IMR-90 (cell line): ENCODE data around the gene ROBO3. TPM values are rescaled to one million over a fixed set of nuclear protein-coding genes. Genes with fewer than 3 reads are reported as not detected.

Experiments used
- ATAC-seq: fragments of 200-7000 bp; cut with Tn5 transposase; 2 replicates; pipeline ENCODE4 v1.9.1; 2020; ENCODE audit warnings: low read depth, mild to moderate bottlenecking, moderate library complexity
- BruUV-seq: library from RNA; stranded (reverse); fragments of 400-500 nt; replicated peaks from 2 replicates; lab custom pipeline; 2021; lab: Mats Ljungman, UMichigan
- CTCF ChIA-PET: fragments of 300-600 bp; formaldehyde crosslinking; extraction: SDS; loops from one replicate; lab custom pipeline; 2021; ENCODE audit warnings: antibody characterized with exemption; lab: Yijun Ruan, JAX
- POLR2A ChIA-PET: fragments of 300-600 bp; sonication (Branson Sonifier 250); formaldehyde crosslinking; loops from one replicate; lab custom pipeline; 2022; ENCODE audit warnings: antibody characterized with exemption; ENCODE audit not compliant: unreplicated experiment; lab: Charles Lee
- DNase-seq: peaks from one replicate; pipeline ENCODE4 v3.0.0; 2013
- H2AFZ ChIP-seq: replicated peaks from 2 replicates; pipeline ENCODE3; 2013; ENCODE audit warnings: low read length, mild to moderate bottlenecking; ENCODE audit not compliant: poor library complexity
- H2AK5ac ChIP-seq: 2 replicates; pipeline ENCODE4 v1.6.1; 2013; ENCODE audit warnings: low read depth, low read length, inconsistent platforms
- H2AK9ac ChIP-seq: replicated peaks from 2 replicates; pipeline ENCODE3; 2013; ENCODE audit warnings: mild to moderate bottlenecking, low read depth, low read length, moderate library complexity; ENCODE audit not compliant: poor library complexity
- H2BK120ac ChIP-seq: 2 replicates; pipeline ENCODE4 v1.6.1; 2013; ENCODE audit warnings: low read depth, low read length, inconsistent platforms
- H2BK15ac ChIP-seq: 3 replicates; pipeline ENCODE4 v1.6.1; 2013; ENCODE audit warnings: low read depth, low read length, inconsistent platforms
- H2BK20ac ChIP-seq: 2 replicates; pipeline ENCODE4 v1.6.1; 2013; ENCODE audit warnings: low read depth, mild to moderate bottlenecking, inconsistent platforms, low read length, moderate library complexity
- H2BK5ac ChIP-seq: 2 replicates; pipeline ENCODE4 v1.6.1; 2013; ENCODE audit warnings: mild to moderate bottlenecking, low read depth, low read length, inconsistent platforms; ENCODE audit not compliant: poor library complexity, severe bottlenecking
- H3K14ac ChIP-seq: replicated peaks from 2 replicates; pipeline ENCODE4 v1.6.1; 2013; ENCODE audit warnings: low read depth, low read length, inconsistent platforms
- H3K18ac ChIP-seq: 2 replicates; pipeline ENCODE4 v1.6.1; 2013; ENCODE audit warnings: low read depth, low read length, control low read depth
- H3K23ac ChIP-seq: 2 replicates; pipeline ENCODE4 v1.6.1; 2013; ENCODE audit warnings: low read depth, low read length, inconsistent platforms
- H3K27ac ChIP-seq: 2 replicates; pipeline ENCODE4 v1.5.1; 2013; ENCODE audit warnings: mild to moderate bottlenecking, control low read depth, low read length; ENCODE audit not compliant: insufficient read depth
- H3K27me3 ChIP-seq: 2 replicates; pipeline ENCODE4 v1.6.1; 2013; ENCODE audit warnings: low read length; ENCODE audit not compliant: control insufficient read depth, insufficient read depth
- H3K36me3 ChIP-seq: 2 replicates; pipeline ENCODE4 v1.6.1; 2013; ENCODE audit warnings: low read length, mixed read lengths; ENCODE audit not compliant: control insufficient read depth, insufficient read depth
- H3K4ac ChIP-seq: 2 replicates; pipeline ENCODE4 v1.6.1; 2013; ENCODE audit warnings: low read depth, low read length, inconsistent platforms
- H3K4me1 ChIP-seq: 2 replicates; pipeline ENCODE4 v1.6.1; 2013; ENCODE audit warnings: low read length, mixed read lengths; ENCODE audit not compliant: control insufficient read depth, insufficient read depth
- H3K4me2 ChIP-seq: 2 replicates; pipeline ENCODE4 v1.6.1; 2013; ENCODE audit warnings: low read depth, mild to moderate bottlenecking, control low read depth, low read length, moderate library complexity
- H3K4me3 ChIP-seq: 2 replicates; pipeline ENCODE4 v1.5.1; 2013; ENCODE audit warnings: low read depth, mild to moderate bottlenecking, control low read depth, low read length, moderate library complexity; ENCODE audit not compliant: insufficient read depth
- H3K56ac ChIP-seq: 2 replicates; pipeline ENCODE4 v1.6.1; 2013; ENCODE audit warnings: low read length, inconsistent platforms; ENCODE audit not compliant: insufficient read depth; ENCODE audit errors: extremely low read depth
- H3K79me1 ChIP-seq, 2 experiments: 2 replicates each; pipeline ENCODE4 v1.6.1; 2013; ENCODE audit warnings: low read length in 2 of 2, inconsistent platforms in 1 of 2, low read depth in 1 of 2
- H3K9ac ChIP-seq: 2 replicates; pipeline ENCODE4 v1.6.1; 2013; ENCODE audit warnings: low read depth, low read length, control low read depth
- H3K9me1 ChIP-seq: 2 replicates; pipeline ENCODE4 v1.6.1; 2013; ENCODE audit warnings: low read length, inconsistent platforms; ENCODE audit not compliant: insufficient read depth
- H3K9me3 ChIP-seq: 2 replicates; pipeline ENCODE4 v1.6.1; 2013; ENCODE audit warnings: low read length; ENCODE audit not compliant: control insufficient read depth, insufficient read depth
- H4K20me1 ChIP-seq: 2 replicates; pipeline ENCODE4 v1.6.1; 2013; ENCODE audit warnings: low read length, inconsistent platforms; ENCODE audit not compliant: insufficient read depth
- H4K5ac ChIP-seq: 2 replicates; pipeline ENCODE4 v1.6.1; 2013; ENCODE audit warnings: mild to moderate bottlenecking, low read depth, low read length, control low read depth
- H4K8ac ChIP-seq, 2 experiments: 2 replicates each; pipeline ENCODE4 v1.6.1; 2013; ENCODE audit warnings: low read depth in 2 of 2, low read length in 2 of 2, control low read depth in 1 of 2, inconsistent platforms in 1 of 2
- H4K91ac ChIP-seq: 2 replicates; pipeline ENCODE4 v1.6.1; 2013; ENCODE audit warnings: low read depth, low read length, inconsistent platforms; ENCODE audit not compliant: insufficient read depth
- BHLHE40 ChIP-seq: fragments of 150-350 bp; IDR thresholded peaks from 2 replicates; pipeline ENCODE4 v1.6.1; 2016; ENCODE audit warnings: mild to moderate bottlenecking, low read depth, low read length
- CHD1 ChIP-seq: IDR thresholded peaks from 2 replicates; pipeline ENCODE4 v1.6.1; 2012; ENCODE audit warnings: low read depth, low read length, improper control_type of control experiment
- FOS ChIP-seq: fragments of 150-350 bp; IDR thresholded peaks from 2 replicates; pipeline ENCODE4 v1.6.1; 2016; ENCODE audit warnings: low read depth, low read length
- MAFK ChIP-seq: IDR thresholded peaks from 2 replicates; pipeline ENCODE4 v1.6.1; 2012; ENCODE audit warnings: low read depth, low read length, improper control_type of control experiment
- MAZ ChIP-seq: IDR thresholded peaks from 2 replicates; pipeline ENCODE4 v1.6.1; 2012; ENCODE audit warnings: low read depth, mild to moderate bottlenecking, low read length, improper control_type of control experiment, moderate library complexity, borderline replicate concordance
- MXI1 ChIP-seq: IDR thresholded peaks from 2 replicates; pipeline ENCODE4 v1.6.1; 2012; ENCODE audit warnings: low read depth, mild to moderate bottlenecking, low read length, moderate library complexity, borderline replicate concordance
- NFE2L2 ChIP-seq: fragments of 150-350 bp; IDR thresholded peaks from 2 replicates; pipeline ENCODE4 v1.6.1; 2016; ENCODE audit warnings: low read depth, mild to moderate bottlenecking, low read length
- POLR2A ChIP-seq: IDR thresholded peaks from 2 replicates; pipeline ENCODE4 v1.6.1; 2012; ENCODE audit warnings: mild to moderate bottlenecking, low read depth, low read length
- RAD21 ChIP-seq: IDR thresholded peaks from 2 replicates; pipeline ENCODE4 v1.6.1; 2012; ENCODE audit warnings: low read length, improper control_type of control experiment
- RCOR1 ChIP-seq: IDR thresholded peaks from 2 replicates; pipeline ENCODE4 v1.6.1; 2012; ENCODE audit warnings: mild to moderate bottlenecking, low read length, improper control_type of control experiment; ENCODE audit not compliant: insufficient replicate concordance
- RFX5 ChIP-seq: IDR thresholded peaks from 2 replicates; pipeline ENCODE4 v1.8.0; 2012; ENCODE audit warnings: low read depth, mild to moderate bottlenecking, low read length, moderate library complexity
- WGBS, 2 experiments: methylation state at CpG; one replicate each; pipeline versions ENCODE4 v1.1.5 to v1.1.7; 2013; ENCODE audit warnings: missing lambda C conversion rate in 2 of 2; ENCODE audit not compliant: insufficient read length in 1 of 2; ENCODE audit errors: extremely low coverage in 2 of 2; 5-methylcytosine and 5-hydroxymethylcytosine counted together
- dilution Hi-C: fragments of 300-500 bp; cut with HindIII; formaldehyde crosslinking; loops from one replicate; pipeline ENCODE4 v1.14.3; 2018; ENCODE audit warnings: low sequenced_read_pairs; ENCODE audit not compliant: unreplicated experiment
- in situ Hi-C: fragments of 300-500 bp; cut with MboI; formaldehyde crosslinking; loops from 3 replicates; pipeline ENCODE4 v1.14.3; 2019; ENCODE audit warnings: low sequenced_read_pairs, inconsistent platforms, mixed read lengths
- intact Hi-C: fragments of 100-400 bp; cut with micrococcal nuclease; formaldehyde crosslinking; loops from 2 replicates; pipeline ENCODE4 v1.10.0; 2022
- polyA plus RNA-seq, 3 experiments: library from polyadenylated mRNA; depleted of rRNA; stranded (reverse); fragments of >200 nt; gene quantifications; 2 replicates each; pipeline ENCODE4 v1.2.3, GENCODE V29; 2012; ENCODE audit warnings: low replicate concordance in 1 of 3
- total RNA-seq: library from RNA; depleted of rRNA; stranded (reverse); fragments of >200 nt; gene quantifications from 2 replicates; pipeline ENCODE4 v1.2.3, GENCODE V29; 2012
- TF ChIP-seq, protein P1 (sequence below): fragments of 150-350 bp; IDR thresholded peaks from 2 replicates; pipeline ENCODE4 v1.6.1; 2016; ENCODE audit warnings: low read depth, mild to moderate bottlenecking, low read length, moderate library complexity, borderline replicate concordance
- TF ChIP-seq, protein P2 (sequence below): conservative IDR thresholded peaks from 2 replicates; pipeline ENCODE4 v1.5.1; 2012; ENCODE audit warnings: mild to moderate bottlenecking, low read depth, low read length, improper control_type of control experiment
- TF ChIP-seq, protein P3 (sequence below): fragments of 150-350 bp; IDR thresholded peaks from 2 replicates; pipeline ENCODE4 v1.6.1; 2017; ENCODE audit warnings: mild to moderate bottlenecking, antibody characterized with exemption, low read length, low read depth

The ROBO3 gene
- total and polyA plus RNA-seq, 2 of the 4 experiments (the other 2 are of a cell fraction): 12.0 to 54.1 TPM

DNA sequence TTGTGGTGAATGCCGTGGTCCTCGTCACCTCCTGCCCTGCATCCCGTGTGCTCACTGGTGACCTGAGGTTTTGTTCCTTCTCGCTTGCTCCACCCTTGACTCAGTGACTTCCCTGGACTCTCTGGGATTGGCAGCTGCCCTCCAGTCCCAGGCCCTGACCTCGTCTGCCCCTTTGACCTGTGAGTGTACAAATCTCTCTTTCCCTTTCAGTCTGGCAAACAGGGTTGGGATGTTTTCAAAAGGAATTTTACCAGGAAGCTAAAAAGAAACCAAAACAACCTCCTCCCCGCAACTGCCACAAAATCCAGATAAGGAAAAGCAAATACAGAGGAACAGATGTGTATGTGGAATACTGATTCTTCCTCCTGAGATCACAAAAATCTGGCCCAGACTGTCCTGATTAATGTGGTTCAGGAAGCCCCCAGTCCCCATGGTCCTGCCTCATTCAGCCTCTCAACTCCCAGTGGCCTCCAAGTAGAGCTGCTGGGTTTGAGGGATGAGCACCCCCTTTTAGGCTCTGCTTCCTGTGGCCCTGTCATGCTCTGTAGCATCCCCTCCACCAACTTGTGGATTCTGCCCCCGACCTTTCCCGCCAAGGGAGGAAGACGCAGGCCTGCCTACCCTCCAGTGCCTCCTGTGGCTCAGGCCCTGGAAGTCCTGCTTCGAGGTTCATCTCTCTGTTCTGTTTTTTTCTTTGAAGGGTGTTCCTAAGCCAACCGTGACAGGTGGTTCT, 17.3 kb downstream of the ROBO3 start (continued):
- TF ChIP-seq RAD21: no peak

DNA sequence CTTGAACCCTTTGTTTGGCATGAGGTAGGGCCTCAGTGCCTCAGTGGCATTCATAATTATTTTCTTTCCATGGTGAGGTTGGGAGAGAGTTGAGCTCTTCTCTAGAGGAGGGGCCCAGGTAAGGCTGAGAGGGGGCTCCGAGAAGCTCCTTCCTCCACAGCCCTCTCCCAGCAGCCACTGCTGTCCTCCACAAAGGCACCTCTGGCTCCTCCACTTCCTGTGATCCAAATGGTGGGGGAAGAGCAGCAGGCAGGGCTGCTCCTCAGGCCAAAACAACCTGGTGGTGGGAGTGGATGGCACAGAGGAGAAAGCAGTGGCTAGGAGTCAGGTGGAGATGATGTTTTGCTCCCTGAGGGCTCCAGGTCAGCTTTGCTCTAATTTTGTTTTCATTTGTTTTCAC, 19.1 kb downstream of the ROBO3 start:
- Histone ChIP-seq H2BK120ac (no peak overlapping the region), H2BK5ac (no peak overlapping the region), H3K27me3 (no peaks in the 10 kb centered on the region), H3K27ac (no peak overlapping the region), H3K4ac (no peak overlapping the region), H3K14ac (no peak overlapping the region), H3K79me1 (no peaks in the 10 kb centered on the region), H3K9me1 (peaks cover 3% of the 10 kb centered on the region; the same call in 1 of the 2 replicates), H4K91ac (no peak overlapping the region), H2AFZ (no peak overlapping the region), H3K4me1 (no peaks in the 10 kb centered on the region), H2AK5ac (no peak overlapping the region), H4K5ac (no peak overlapping the region), H4K8ac (no peak overlapping the region), H4K20me1 (no peaks in the 10 kb centered on the region), H3K18ac (no peak overlapping the region), H3K9me3 (no peaks in the 10 kb centered on the region), H2BK15ac (no peak overlapping the region), H3K56ac (no peak overlapping the region), H3K4me2 (no peak overlapping the region), H2BK20ac (no peak overlapping the region), H3K4me3 (no peak overlapping the region), H3K23ac (no peak overlapping the region), H3K36me3 (no peaks in the 10 kb centered on the region), H3K9ac (no peak overlapping the region), H2AK9ac (no peak overlapping the region)
- DNase-seq (no peak), ATAC-seq (no peak)
- in situ Hi-C loops: no loop called here
- WGBS, 2 experiments: no CpG with 5 or more reads among the region's 1 CpG
- ChIA-PET POLR2A (no interaction called here), CTCF (no interaction called here)
- dilution Hi-C loops: no loop called here
- BruUV-seq: no TSS peak
- intact Hi-C loops: no loop called here
- TF ChIP-seq, protein P1, sequence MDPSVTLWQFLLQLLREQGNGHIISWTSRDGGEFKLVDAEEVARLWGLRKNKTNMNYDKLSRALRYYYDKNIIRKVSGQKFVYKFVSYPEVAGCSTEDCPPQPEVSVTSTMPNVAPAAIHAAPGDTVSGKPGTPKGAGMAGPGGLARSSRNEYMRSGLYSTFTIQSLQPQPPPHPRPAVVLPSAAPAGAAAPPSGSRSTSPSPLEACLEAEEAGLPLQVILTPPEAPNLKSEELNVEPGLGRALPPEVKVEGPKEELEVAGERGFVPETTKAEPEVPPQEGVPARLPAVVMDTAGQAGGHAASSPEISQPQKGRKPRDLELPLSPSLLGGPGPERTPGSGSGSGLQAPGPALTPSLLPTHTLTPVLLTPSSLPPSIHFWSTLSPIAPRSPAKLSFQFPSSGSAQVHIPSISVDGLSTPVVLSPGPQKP: no peak
- TF ChIP-seq NFE2L2 (no peak), POLR2A (no peak), MXI1 (no peak), MAFK (no peak), FOS (no peak), RFX5 (no peak), RAD21 (no peak), MAZ (no peak), CHD1 (no peak), BHLHE40 (no peak), RCOR1 (no peak)
- TF ChIP-seq, protein P2, sequence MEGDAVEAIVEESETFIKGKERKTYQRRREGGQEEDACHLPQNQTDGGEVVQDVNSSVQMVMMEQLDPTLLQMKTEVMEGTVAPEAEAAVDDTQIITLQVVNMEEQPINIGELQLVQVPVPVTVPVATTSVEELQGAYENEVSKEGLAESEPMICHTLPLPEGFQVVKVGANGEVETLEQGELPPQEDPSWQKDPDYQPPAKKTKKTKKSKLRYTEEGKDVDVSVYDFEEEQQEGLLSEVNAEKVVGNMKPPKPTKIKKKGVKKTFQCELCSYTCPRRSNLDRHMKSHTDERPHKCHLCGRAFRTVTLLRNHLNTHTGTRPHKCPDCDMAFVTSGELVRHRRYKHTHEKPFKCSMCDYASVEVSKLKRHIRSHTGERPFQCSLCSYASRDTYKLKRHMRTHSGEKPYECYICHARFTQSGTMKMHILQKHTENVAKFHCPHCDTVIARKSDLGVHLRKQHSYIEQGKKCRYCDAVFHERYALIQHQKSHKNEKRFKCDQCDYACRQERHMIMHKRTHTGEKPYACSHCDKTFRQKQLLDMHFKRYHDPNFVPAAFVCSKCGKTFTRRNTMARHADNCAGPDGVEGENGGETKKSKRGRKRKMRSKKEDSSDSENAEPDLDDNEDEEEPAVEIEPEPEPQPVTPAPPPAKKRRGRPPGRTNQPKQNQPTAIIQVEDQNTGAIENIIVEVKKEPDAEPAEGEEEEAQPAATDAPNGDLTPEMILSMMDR: no peak
- TF ChIP-seq, protein P3, sequence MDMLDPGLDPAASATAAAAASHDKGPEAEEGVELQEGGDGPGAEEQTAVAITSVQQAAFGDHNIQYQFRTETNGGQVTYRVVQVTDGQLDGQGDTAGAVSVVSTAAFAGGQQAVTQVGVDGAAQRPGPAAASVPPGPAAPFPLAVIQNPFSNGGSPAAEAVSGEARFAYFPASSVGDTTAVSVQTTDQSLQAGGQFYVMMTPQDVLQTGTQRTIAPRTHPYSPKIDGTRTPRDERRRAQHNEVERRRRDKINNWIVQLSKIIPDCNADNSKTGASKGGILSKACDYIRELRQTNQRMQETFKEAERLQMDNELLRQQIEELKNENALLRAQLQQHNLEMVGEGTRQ: no peak
